Right atrium auricular region (tissue), 2 donors: ENCODE measurements around the gene FAM185A. TPM values are rescaled to one million over a fixed set of nuclear protein-coding genes. Genes with fewer than 3 reads are reported as not detected.

Experiments used
- DNase-seq: peaks from one replicate; pipeline ENCODE4 v3.0.0-alpha.2; 2019; ENCODE audit warnings: low spot score
- H3K27ac ChIP-seq, 2 donors: fragments of 200-600 bp; sonication (generic); 1 replicate in 1 of 2; 2 replicates in 1 of 2; pipeline ENCODE4 v1.5.1; 2016 to 2019
- H3K27me3 ChIP-seq, 2 donors: fragments of 200-600 bp; sonication (generic); one replicate each; pipeline versions ENCODE4 v1.5.1 to v1.6.0; 2017 to 2019
- H3K36me3 ChIP-seq: fragments of 200-600 bp; sonication (generic); one replicate; pipeline ENCODE4 v1.5.1; 2016
- H3K4me1 ChIP-seq, 2 donors: fragments of 200-600 bp; sonication (generic); one replicate each; pipeline versions ENCODE4 v1.5.1 to v1.6.0; 2017 to 2019
- H3K4me3 ChIP-seq, 2 donors: fragments of 200-600 bp; sonication (generic); 1 replicate in 1 of 2; 2 replicates in 1 of 2; pipeline ENCODE4 v1.5.1; 2017 to 2019; ENCODE audit warnings: mild to moderate bottlenecking in 1 of 2, moderate library complexity in 1 of 2
- H3K9me3 ChIP-seq, 2 donors: fragments of 200-600 bp; sonication (generic); one replicate each; pipeline ENCODE4 v1.5.1; 2019
- total RNA-seq, 2 donors: library from RNA; depleted of rRNA; stranded (reverse); fragments of >200 nt; gene quantifications; one replicate each; pipeline ENCODE4 v1.1.0, GENCODE V29; 2016
- TF ChIP-seq, protein P1 (sequence below), 2 donors: fragments of 200-600 bp; sonication (generic); IDR thresholded peaks; one replicate each; pipeline ENCODE4 v1.5.1; 2019; ENCODE audit warnings: antibody characterized with exemption in 2 of 2

The FAM185A gene
- total RNA-seq, 2 donors from 2014 or later, result 4.6 to 9.6 TPM

DNA sequence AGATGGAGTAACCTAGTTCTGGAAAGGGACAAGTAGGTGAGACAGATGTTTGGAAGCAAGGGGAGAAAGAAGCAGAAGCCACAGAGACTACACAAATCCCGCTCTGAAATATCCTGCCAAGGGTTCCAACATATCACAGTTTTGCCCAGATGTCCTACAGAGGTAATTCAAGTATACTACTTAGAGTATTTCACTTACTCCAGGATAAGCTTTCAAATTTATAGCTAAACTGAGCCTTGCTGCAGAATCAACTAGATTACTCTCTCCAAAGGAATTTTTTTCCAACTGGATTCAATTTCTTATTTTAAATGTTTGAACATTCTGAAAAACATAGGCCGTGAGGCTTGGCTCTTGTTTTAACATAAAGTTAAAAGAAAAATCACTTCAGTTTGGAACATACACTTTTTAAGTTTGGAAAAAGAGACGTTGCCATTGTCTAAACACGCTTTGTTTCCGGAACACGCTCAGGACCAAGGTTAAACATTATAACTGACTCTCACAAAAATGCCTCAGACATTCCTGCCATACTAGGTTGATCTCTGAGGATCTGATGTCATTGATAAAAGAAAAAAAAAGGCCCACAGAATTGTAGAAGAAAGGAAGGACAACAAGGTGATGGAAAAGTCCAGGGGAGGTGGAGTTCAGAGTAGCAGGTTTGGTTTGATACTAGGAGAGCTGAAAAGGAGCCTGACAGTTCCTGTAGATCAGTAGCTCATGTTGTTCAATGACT is 74.8 kb downstream of the FAM185A start:
- TF ChIP-seq, protein P1, sequence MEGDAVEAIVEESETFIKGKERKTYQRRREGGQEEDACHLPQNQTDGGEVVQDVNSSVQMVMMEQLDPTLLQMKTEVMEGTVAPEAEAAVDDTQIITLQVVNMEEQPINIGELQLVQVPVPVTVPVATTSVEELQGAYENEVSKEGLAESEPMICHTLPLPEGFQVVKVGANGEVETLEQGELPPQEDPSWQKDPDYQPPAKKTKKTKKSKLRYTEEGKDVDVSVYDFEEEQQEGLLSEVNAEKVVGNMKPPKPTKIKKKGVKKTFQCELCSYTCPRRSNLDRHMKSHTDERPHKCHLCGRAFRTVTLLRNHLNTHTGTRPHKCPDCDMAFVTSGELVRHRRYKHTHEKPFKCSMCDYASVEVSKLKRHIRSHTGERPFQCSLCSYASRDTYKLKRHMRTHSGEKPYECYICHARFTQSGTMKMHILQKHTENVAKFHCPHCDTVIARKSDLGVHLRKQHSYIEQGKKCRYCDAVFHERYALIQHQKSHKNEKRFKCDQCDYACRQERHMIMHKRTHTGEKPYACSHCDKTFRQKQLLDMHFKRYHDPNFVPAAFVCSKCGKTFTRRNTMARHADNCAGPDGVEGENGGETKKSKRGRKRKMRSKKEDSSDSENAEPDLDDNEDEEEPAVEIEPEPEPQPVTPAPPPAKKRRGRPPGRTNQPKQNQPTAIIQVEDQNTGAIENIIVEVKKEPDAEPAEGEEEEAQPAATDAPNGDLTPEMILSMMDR (IDR thresholded peaks at IDR 0.05), result no peak
- H3K27me3 ChIP-seq, result no peaks in the 10 kb centered on the region
- H3K27ac ChIP-seq, result no peak overlapping the region
- peaks cover 7% of the 10 kb centered on the region for H3K36me3 ChIP-seq
- no peaks in the 10 kb centered on the region for H3K4me1 ChIP-seq
- H3K4me3 ChIP-seq, result no peak overlapping the region
- DNase-seq, result no peak
- no peaks in the 10 kb centered on the region for H3K9me3 ChIP-seq

DNA sequence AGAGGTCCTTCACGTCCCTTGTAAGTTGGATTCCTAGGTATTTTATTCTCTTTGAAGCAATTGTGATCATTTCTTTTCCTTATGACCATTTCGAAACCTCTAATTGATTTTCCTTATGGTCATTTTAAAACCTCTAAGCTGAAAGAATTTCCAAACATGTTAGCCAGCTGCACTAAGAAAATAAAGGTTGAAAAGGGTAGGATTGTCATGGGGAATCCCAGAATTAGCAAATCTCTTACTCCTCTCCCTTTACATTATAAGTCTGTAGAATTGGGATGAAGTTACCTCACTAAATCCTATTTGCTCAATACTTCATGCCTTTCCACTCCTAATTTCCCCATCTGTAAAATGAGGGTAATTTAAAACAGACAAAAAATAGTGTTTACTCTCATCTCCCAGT is 79.5 kb downstream of the FAM185A start:
- H3K27me3 ChIP-seq, result no peaks in the 10 kb centered on the region
- H3K4me3 ChIP-seq, result no peak overlapping the region
- no peak for DNase-seq
- H3K36me3 ChIP-seq, result peaks cover 14% of the 10 kb centered on the region
- TF ChIP-seq, protein P1 (IDR thresholded peaks at IDR 0.05), result no peak
- H3K9me3 ChIP-seq, result no peaks in the 10 kb centered on the region
- no peak overlapping the region for H3K27ac ChIP-seq
- H3K4me1 ChIP-seq, result no peaks in the 10 kb centered on the region

DNA sequence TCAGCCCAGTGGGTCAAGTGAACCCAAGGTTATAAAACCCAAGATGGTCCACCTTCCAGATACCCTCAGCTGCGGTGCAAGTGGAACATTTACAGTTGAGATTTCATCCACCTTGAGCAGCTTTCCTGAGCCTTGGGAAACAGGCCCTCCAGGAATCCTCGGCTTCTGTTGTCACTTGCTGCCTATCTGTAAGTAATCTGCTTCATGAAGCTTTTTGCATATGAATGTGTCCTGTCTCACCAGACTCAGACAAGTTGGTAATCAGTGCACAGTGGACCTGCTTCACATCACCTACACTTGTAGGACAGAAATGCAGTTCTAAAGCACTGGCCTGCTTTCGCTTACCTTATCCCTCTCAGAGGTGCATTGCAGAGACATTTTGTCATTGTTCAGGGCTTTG is 80.3 kb downstream of the FAM185A start:
- Histone ChIP-seq H3K4me3 (no peak overlapping the region), H3K4me1 (no peaks in the 10 kb centered on the region), H3K36me3 (peaks cover 14% of the 10 kb centered on the region), H3K27me3 (no peaks in the 10 kb centered on the region), H3K27ac (no peak overlapping the region), H3K9me3 (no peaks in the 10 kb centered on the region)
- TF ChIP-seq, protein P1 (IDR thresholded peaks at IDR 0.05), result no peak
- no peak for DNase-seq

DNA sequence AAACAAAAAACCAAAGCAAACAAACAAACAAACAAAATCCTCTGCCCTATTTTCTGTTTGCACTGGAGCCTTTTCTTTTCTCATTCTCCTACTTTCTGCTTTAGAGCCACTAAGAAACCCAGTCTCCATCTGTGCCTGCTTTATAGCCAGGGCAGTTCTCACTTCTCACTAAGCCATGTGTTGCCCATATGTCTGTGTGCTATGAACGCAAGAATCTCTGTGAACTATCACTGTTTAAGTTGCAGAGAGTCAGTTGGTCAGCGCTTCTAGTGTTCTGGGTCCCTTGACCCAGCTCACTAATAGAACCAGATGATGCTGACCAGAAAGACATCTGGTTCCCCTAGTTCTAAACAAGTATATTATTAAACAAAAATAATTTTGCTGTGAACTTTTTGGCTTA is 81.4 kb downstream of the FAM185A start:
- Histone ChIP-seq H3K4me1 (no peaks in the 10 kb centered on the region), H3K27ac (no peak overlapping the region), H3K4me3 (no peak overlapping the region), H3K36me3 (peaks cover 14% of the 10 kb centered on the region), H3K27me3 (no peaks in the 10 kb centered on the region), H3K9me3 (no peaks in the 10 kb centered on the region)
- DNase-seq, result no peak
- TF ChIP-seq, protein P1 (IDR thresholded peaks at IDR 0.05), result no peak

DNA sequence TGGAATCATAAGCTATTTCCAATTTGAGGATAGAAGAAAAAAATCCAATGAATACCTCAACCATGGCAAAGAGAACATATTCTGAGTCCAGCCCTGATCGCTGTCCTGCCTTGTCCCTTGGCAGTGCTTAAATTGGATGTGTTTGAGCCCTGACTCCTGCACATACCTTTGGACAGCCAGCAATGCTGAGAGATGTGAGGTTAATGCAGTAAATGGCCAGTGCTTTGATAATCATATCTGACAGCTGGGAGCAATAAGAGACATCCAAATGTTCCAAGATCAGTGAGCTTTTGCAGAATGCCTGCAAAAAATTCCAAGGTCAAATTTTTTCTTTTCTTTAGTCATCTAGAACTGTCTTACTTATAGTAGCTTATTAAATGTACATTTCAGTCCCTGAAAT is 83.9 kb downstream of the FAM185A start:
- Histone ChIP-seq H3K36me3 (peaks cover 7% of the 10 kb centered on the region), H3K9me3 (no peaks in the 10 kb centered on the region), H3K4me1 (no peaks in the 10 kb centered on the region), H3K4me3 (no peak overlapping the region), H3K27me3 (no peaks in the 10 kb centered on the region), H3K27ac (no peak overlapping the region)
- no peak for DNase-seq
- TF ChIP-seq, protein P1 (IDR thresholded peaks at IDR 0.05), result no peak

DNA sequence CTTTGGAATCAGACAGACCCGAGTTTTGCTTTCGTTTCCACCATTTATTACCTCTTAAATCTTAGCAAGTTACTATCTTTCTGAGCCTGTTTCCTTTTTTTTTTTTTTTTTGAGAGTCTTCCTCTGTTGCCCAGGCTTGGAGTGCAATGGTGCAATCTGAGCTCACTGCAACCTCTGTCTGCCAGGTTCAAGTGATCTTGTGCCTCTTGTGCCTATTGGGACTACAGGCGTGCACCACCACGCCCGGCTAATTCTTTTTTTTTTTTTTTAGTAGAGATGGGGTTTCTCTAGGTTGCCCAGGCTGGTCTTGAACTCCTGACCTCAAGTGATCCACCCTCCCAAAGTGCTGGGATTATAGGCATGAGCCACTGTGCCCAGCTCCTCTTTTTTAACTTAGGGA is 84.5 kb downstream of the FAM185A start:
- TF ChIP-seq, protein P1 (IDR thresholded peaks at IDR 0.05), result no peak
- no peak for DNase-seq
- H3K27ac ChIP-seq, result no peak overlapping the region
- no peaks in the 10 kb centered on the region for H3K9me3 ChIP-seq
- no peaks in the 10 kb centered on the region for H3K27me3 ChIP-seq
- H3K4me3 ChIP-seq, result no peak overlapping the region
- no peaks in the 10 kb centered on the region for H3K4me1 ChIP-seq
- H3K36me3 ChIP-seq, result peaks cover 7% of the 10 kb centered on the region
